Colonic mucosa (tissue), 4 donors: ENCODE measurements around the gene DIABLO. TPM values are rescaled to one million over a fixed set of nuclear protein-coding genes. Genes with fewer than 3 reads are reported as not detected.

Experiments used
- DNase-seq: peaks from one replicate; pipeline ENCODE4 v3.0.0-alpha.2; 2020
- H3K27ac ChIP-seq: fragments of 200-600 bp; one replicate; pipeline ENCODE4 v1.8.0; 2021
- H3K27me3 ChIP-seq: fragments of 200-600 bp; one replicate; pipeline ENCODE4 v1.8.0; 2021
- H3K36me3 ChIP-seq: fragments of 200-600 bp; one replicate; pipeline ENCODE4 v1.8.0; 2021
- H3K4me1 ChIP-seq: fragments of 200-600 bp; one replicate; pipeline ENCODE4 v1.8.0; 2021; ENCODE audit warnings: mild to moderate bottlenecking
- H3K4me3 ChIP-seq: fragments of 200-600 bp; one replicate; pipeline ENCODE4 v1.8.0; 2021
- H3K9ac ChIP-seq, 2 donors: one replicate each; pipeline ENCODE4 v1.7.0; 2013; ENCODE audit warnings: control low read depth in 2 of 2, low read depth in 2 of 2, low read length in 2 of 2
- H3K9me3 ChIP-seq: fragments of 200-600 bp; one replicate; pipeline ENCODE4 v1.8.0; 2021
- intact Hi-C: fragments of 100-400 bp; cut with DNase I; formaldehyde crosslinking; loops from one replicate; pipeline ENCODE4 v1.14.1; 2022
- total RNA-seq, 2 donors: library from RNA; stranded (reverse); fragmentation: NEBNext Ultra II Directional in 1 of 2; extraction: Animal tissue kit (Norgen Biotek cat#: 25700) in 1 of 2; gene quantifications; one replicate each; pipeline ENCODE4 v1.2.1, GENCODE V29; 2021
- TF ChIP-seq, protein P1 (sequence below): fragments of 200-600 bp; IDR thresholded peaks from one replicate; pipeline ENCODE4 v1.8.0; 2022; ENCODE audit warnings: antibody characterized with exemption, mild to moderate bottlenecking
- donor health status: healthy.
- donor health status: DM: no; HTN: no; CAD: no.
- donor health status: DM: no; HTN: no; CAD: no.

The DIABLO gene
- total RNA-seq, 2 donors from 2014 or later: 56.6 to 63.1 TPM

DNA sequence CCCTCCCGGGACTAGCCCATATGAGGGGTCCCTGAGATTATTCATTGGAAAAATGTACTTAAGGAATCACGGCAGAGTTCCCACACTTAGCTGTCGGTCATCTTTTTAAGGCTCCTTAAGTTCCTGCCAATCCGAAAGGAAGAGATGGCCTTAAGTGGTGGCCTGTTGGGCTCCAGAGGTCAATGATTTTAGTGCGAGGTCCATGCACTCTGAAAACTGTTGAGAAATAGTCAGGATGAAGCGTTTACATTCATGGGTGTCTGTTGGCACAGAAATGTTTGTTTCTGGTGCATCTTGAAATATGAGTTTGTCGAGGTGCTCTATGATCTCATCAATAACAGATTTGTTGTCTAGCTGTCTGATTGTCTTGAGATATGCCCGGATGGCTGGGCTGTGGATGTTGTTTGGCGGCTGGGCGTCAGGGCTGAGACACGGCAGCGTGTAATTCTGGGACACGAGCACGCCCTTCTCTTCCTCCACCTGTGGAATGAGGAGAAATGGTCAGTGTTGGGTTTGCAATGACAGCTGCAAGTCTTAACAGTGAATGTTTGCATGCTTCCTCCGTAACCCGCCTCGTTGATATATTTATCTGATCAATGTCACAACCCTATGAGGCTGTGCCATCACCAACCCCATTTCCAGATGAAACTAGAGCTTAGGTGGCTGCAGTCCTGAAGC lies 53.5 kb downstream of the DIABLO start:
- Histone ChIP-seq H3K4me1 (no peaks in the 10 kb centered on the region), H3K36me3 (no peaks in the 10 kb centered on the region), H3K27ac (no peak overlapping the region), H3K9ac (no peak overlapping the region), H3K9me3 (no peaks in the 10 kb centered on the region), H3K4me3 (no peak overlapping the region), H3K27me3 (no peaks in the 10 kb centered on the region)
- TF ChIP-seq, protein P1, sequence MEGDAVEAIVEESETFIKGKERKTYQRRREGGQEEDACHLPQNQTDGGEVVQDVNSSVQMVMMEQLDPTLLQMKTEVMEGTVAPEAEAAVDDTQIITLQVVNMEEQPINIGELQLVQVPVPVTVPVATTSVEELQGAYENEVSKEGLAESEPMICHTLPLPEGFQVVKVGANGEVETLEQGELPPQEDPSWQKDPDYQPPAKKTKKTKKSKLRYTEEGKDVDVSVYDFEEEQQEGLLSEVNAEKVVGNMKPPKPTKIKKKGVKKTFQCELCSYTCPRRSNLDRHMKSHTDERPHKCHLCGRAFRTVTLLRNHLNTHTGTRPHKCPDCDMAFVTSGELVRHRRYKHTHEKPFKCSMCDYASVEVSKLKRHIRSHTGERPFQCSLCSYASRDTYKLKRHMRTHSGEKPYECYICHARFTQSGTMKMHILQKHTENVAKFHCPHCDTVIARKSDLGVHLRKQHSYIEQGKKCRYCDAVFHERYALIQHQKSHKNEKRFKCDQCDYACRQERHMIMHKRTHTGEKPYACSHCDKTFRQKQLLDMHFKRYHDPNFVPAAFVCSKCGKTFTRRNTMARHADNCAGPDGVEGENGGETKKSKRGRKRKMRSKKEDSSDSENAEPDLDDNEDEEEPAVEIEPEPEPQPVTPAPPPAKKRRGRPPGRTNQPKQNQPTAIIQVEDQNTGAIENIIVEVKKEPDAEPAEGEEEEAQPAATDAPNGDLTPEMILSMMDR: no peak
- intact Hi-C loops: no loop called here
- no peak for DNase-seq

- DNase-seq: no peak
- Histone ChIP-seq H3K4me1 (no peaks in the 10 kb centered on the region), H3K27ac (no peak overlapping the region), H3K9me3 (no peaks in the 10 kb centered on the region), H3K27me3 (no peaks in the 10 kb centered on the region), H3K4me3 (no peak overlapping the region), H3K9ac (no peak overlapping the region), H3K36me3 (no peaks in the 10 kb centered on the region)
- intact Hi-C loops: no loop called here
- TF ChIP-seq, protein P1: no peak
Measured at GRCh38 chr12:122171399-122171798, 54.5 kb downstream of the DIABLO start.

DNA sequence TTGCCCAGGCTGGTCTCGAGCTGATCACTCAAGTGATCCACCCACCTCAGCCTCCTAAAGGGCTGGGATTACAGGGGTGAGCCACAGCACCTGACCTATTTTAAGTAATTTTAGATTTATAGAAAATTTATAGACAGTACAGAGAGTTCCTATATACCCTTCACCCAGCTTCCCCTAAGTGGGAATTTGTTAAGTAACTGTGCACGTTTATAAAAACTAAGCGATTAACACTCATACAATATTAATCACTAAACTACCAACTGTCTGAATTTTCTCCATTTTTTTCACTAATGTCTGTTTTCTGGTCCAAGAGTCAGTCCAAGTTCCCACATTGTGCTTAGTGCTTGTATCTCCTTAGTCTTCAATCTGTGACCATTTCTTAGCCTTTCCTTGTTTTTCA lies 57.4 kb downstream of the DIABLO start:
- H3K9ac ChIP-seq: no peak overlapping the region
- H3K4me3 ChIP-seq: no peak overlapping the region
- no peak overlapping the region for H3K27ac ChIP-seq
- TF ChIP-seq, protein P1: no peak
- H3K4me1 ChIP-seq: no peaks in the 10 kb centered on the region
- no peak for DNase-seq
- no peaks in the 10 kb centered on the region for H3K27me3 ChIP-seq
- intact Hi-C loops: no loop called here
- H3K36me3 ChIP-seq: no peaks in the 10 kb centered on the region
- no peaks in the 10 kb centered on the region for H3K9me3 ChIP-seq

- no peak for DNase-seq
- H3K36me3 ChIP-seq: no peaks in the 10 kb centered on the region
- H3K9ac ChIP-seq: no peak overlapping the region
- H3K27me3 ChIP-seq: no peaks in the 10 kb centered on the region
- no peaks in the 10 kb centered on the region for H3K9me3 ChIP-seq
- TF ChIP-seq, protein P1: no peak
- no peaks in the 10 kb centered on the region for H3K4me1 ChIP-seq
- intact Hi-C loops: no loop called here
- H3K27ac ChIP-seq: no peak overlapping the region
- H3K4me3 ChIP-seq: no peak overlapping the region
Measured at GRCh38 chr12:122167356-122167925, 58.4 kb downstream of the DIABLO start.

- Histone ChIP-seq H3K27me3 (no peaks in the 10 kb centered on the region), H3K4me3 (no peak overlapping the region), H3K9ac (no peak overlapping the region), H3K9me3 (no peaks in the 10 kb centered on the region), H3K4me1 (no peaks in the 10 kb centered on the region), H3K27ac (no peak overlapping the region), H3K36me3 (no peaks in the 10 kb centered on the region)
- intact Hi-C loops: no loop called here
- TF ChIP-seq, protein P1: no peak
- DNase-seq: no peak
Measured at GRCh38 chr12:122166422-122167349, 59.2 kb downstream of the DIABLO start.
